A549 (cell line): ENCODE measurements around the gene DMAC2L. TPM values are rescaled to one million over a fixed set of nuclear protein-coding genes. Genes with fewer than 3 reads are reported as not detected.

ENCODE experiments used
- ATAC-seq, 2 experiments: fragments of 200-7000 bp in 1 of 2; fragments of >200 bp in 1 of 2; cut with Nextera tagmentation in 1 of 2; cut with Tn5 transposase in 1 of 2; 3 replicates each; pipeline versions ENCODE4 v1.8.0 to v1.9.1; 2018 to 2020; ENCODE audit warnings: mild to moderate bottlenecking in 1 of 2, moderate library complexity in 1 of 2
- CTCF ChIA-PET: fragments of 300-600 bp; sonication (Branson Sonifier 250); formaldehyde crosslinking; extraction: SDS; loops from one replicate; lab custom pipeline; 2021; ENCODE audit warnings: antibody characterized with exemption, inconsistent platforms; lab: Yijun Ruan, JAX
- POLR2A ChIA-PET: fragments of 350-600 bp; formaldehyde crosslinking; extraction: SDS; loops from one replicate; lab custom pipeline; 2021; ENCODE audit warnings: antibody characterized with exemption, inconsistent platforms; lab: Yijun Ruan, JAX
- DNase-seq, 2 experiments: peaks; one replicate each; pipeline versions ENCODE4 v3.0.0 to v3.0.0-alpha.2; 2011 to 2016; ENCODE audit warnings: low read depth in 1 of 2, low spot score in 1 of 2
- FAIRE-seq: peaks from 2 replicates; lab custom pipeline; 2011; peaks lifted over from hg19 to GRCh38; lab: Jason Lieb, UNC
- H3K27ac ChIP-seq, 2 experiments: fragments of >200 bp; sonication (Bioruptor Twin); formaldehyde crosslinking; 3 replicates each; pipeline ENCODE4 v1.5.1; 2016 to 2017
- H3K4me1 ChIP-seq: fragments of >200 bp; sonication (Bioruptor Twin); formaldehyde crosslinking; 3 replicates; pipeline ENCODE4 v1.6.1; 2016
- H3K4me2 ChIP-seq: fragments of >200 bp; sonication (Bioruptor Twin); formaldehyde crosslinking; 3 replicates; pipeline ENCODE4 v1.6.1; 2016
- H3K4me3 ChIP-seq: fragments of >200 bp; sonication (Bioruptor Twin); formaldehyde crosslinking; 3 replicates; pipeline ENCODE4 v1.5.1; 2016
- H3K9me3 ChIP-seq: fragments of >200 bp; sonication (Bioruptor Twin); formaldehyde crosslinking; 3 replicates; pipeline ENCODE4 v1.6.1; 2016
- BCL3 ChIP-seq: fragments of >200 bp; sonication (Bioruptor Twin); formaldehyde crosslinking; IDR thresholded peaks from 3 replicates; pipeline ENCODE4 v1.6.1; 2016
- BHLHE40 ChIP-seq: IDR thresholded peaks from 2 replicates; pipeline ENCODE4 v1.6.1; 2012; ENCODE audit warnings: low read depth, low read length, inconsistent platforms
- CBX2 ChIP-seq: fragments of 200-600 bp; sonication (generic); IDR thresholded peaks from 2 replicates; pipeline ENCODE4 v1.6.1; 2016; ENCODE audit warnings: low read depth, mild to moderate bottlenecking, borderline replicate concordance
- CBX8 ChIP-seq: fragments of 200-600 bp; sonication (generic); IDR thresholded peaks from 2 replicates; pipeline ENCODE4 v1.6.1; 2016
- E2F6 ChIP-seq: IDR thresholded peaks from 2 replicates; pipeline ENCODE4 v1.6.1; 2012; ENCODE audit warnings: low read depth, borderline replicate concordance
- EP300 ChIP-seq, 2 experiments: fragments of >200 bp; sonication (Bioruptor Twin); formaldehyde crosslinking; IDR thresholded peaks; 2 replicates in 1 of 2; 3 replicates in 1 of 2; pipeline ENCODE4 v1.6.1; 2016 to 2017
- FOSL2 ChIP-seq, 2 experiments: fragments of 450-650 bp in 1 of 2; fragments of >200 bp in 1 of 2; sonication (Bioruptor Twin) in 1 of 2; formaldehyde crosslinking; IDR thresholded peaks; 2 replicates each; pipeline versions ENCODE4 v1.5.0 to v1.6.1; 2016 to 2020; ENCODE audit warnings: mild to moderate bottlenecking in 1 of 2, moderate library complexity in 1 of 2
- FOXS1 ChIP-seq: fragments of 250-450 bp; sonication (Bioruptor Pico); IDR thresholded peaks from 2 replicates; pipeline ENCODE4 v1.5.0; 2020; ENCODE audit warnings: mild to moderate bottlenecking, moderate library complexity
- GATA3 ChIP-seq: IDR thresholded peaks from 2 replicates; pipeline ENCODE4 v1.6.1; 2012; ENCODE audit warnings: borderline replicate concordance
- HOXA7 ChIP-seq: fragments of 250-450 bp; sonication (Bioruptor Pico); IDR thresholded peaks from 2 replicates; pipeline ENCODE4 v1.5.0; 2020; ENCODE audit warnings: mild to moderate bottlenecking, moderate library complexity
- HOXB13 ChIP-seq: fragments of 250-450 bp; sonication (Bioruptor Pico); IDR thresholded peaks from 2 replicates; pipeline ENCODE4 v1.5.0; 2020; ENCODE audit warnings: low read depth, mild to moderate bottlenecking, moderate library complexity
- MAFK ChIP-seq: fragments of 450-650 bp; IDR thresholded peaks from 2 replicates; pipeline ENCODE4 v1.6.1; 2014; ENCODE audit not compliant: partially characterized antibody
- NFE2L2 ChIP-seq: fragments of 150-350 bp; conservative IDR thresholded peaks from 2 replicates; pipeline ENCODE4 v1.6.1; 2014; ENCODE audit warnings: low read length
- NR3C1 ChIP-seq: fragments of >200 bp; sonication (Bioruptor Twin); formaldehyde crosslinking; IDR thresholded peaks from 3 replicates; pipeline ENCODE4 v1.6.1; 2017
- PHF8 ChIP-seq: fragments of 200-600 bp; sonication (generic); IDR thresholded peaks from 2 replicates; pipeline ENCODE4 v1.6.1; 2016; ENCODE audit warnings: low read depth, mild to moderate bottlenecking, antibody characterized with exemption, moderate library complexity, borderline replicate concordance
- POLR2A ChIP-seq: IDR thresholded peaks from 2 replicates; pipeline ENCODE4 v1.6.1; 2012; ENCODE audit warnings: mild to moderate bottlenecking, low read length
- POLR2AphosphoS2 ChIP-seq: conservative IDR thresholded peaks from 2 replicates; pipeline ENCODE4 v1.6.1; 2012; ENCODE audit warnings: low read length, improper control_type of control experiment, inconsistent platforms
- RAD21 ChIP-seq, 2 experiments: fragments of >200 bp in 1 of 2; sonication (Bioruptor Twin) in 1 of 2; formaldehyde crosslinking in 1 of 2; IDR thresholded peaks in 1 of 2; conservative IDR thresholded peaks in 1 of 2; 2 replicates in 1 of 2; 3 replicates in 1 of 2; pipeline ENCODE4 v1.6.1; 2012 to 2018; ENCODE audit warnings: inconsistent platforms in 1 of 2
- RARB ChIP-seq: fragments of 250-450 bp; sonication (Bioruptor Pico); IDR thresholded peaks from 2 replicates; pipeline ENCODE4 v1.8.0; 2021; ENCODE audit warnings: mild to moderate bottlenecking, moderate library complexity
- TFCP2L1 ChIP-seq: fragments of 250-450 bp; sonication (Bioruptor Pico); IDR thresholded peaks from 2 replicates; pipeline ENCODE4 v1.5.0; 2021; ENCODE audit warnings: mild to moderate bottlenecking
- TP53 ChIP-seq: fragments of 250-450 bp; sonication (Bioruptor Pico); IDR thresholded peaks from 2 replicates; pipeline ENCODE4 v1.5.0; 2021; ENCODE audit warnings: mild to moderate bottlenecking, moderate library complexity
- ZC3H11A ChIP-seq: fragments of 450-650 bp; IDR thresholded peaks from 2 replicates; pipeline ENCODE4 v1.6.1; 2014; ENCODE audit warnings: antibody characterized with exemption, mild to moderate bottlenecking
- ZNF302 ChIP-seq: fragments of 250-450 bp; sonication (Bioruptor Pico); IDR thresholded peaks from 2 replicates; pipeline ENCODE4 v1.9.0; 2021; ENCODE audit warnings: inconsistent platforms, mild to moderate bottlenecking, moderate library complexity
- WGBS: methylation state at CpG from one replicate; pipeline ENCODE4 v1.1.6; 2017; ENCODE audit errors: missing lambda C conversion rate; 5-methylcytosine and 5-hydroxymethylcytosine counted together
- polyA plus RNA-seq, 4 experiments: library from polyadenylated mRNA; depleted of rRNA in 3 of 4; stranded (reverse); fragments of >200 nt; fragmentation: RNase III in 1 of 4; extraction: RNeasy Plus Mini Kit Qiagen cat#74134 plus additional on column Dnase treatment in 1 of 4; gene quantifications; 2 replicates in 3 of 4; 3 replicates in 1 of 4; pipeline ENCODE4 v1.2.3, GENCODE V29; 2011 to 2017
- TF ChIP-seq, protein P1 (sequence below): fragments of 450-650 bp; IDR thresholded peaks from 2 replicates; pipeline ENCODE4 v1.6.1; 2014; ENCODE audit warnings: antibody characterized with exemption
- TF ChIP-seq, protein P2 (sequence below): fragments of 200-600 bp; sonication (generic); IDR thresholded peaks from 2 replicates; pipeline ENCODE4 v1.6.1; 2016; ENCODE audit warnings: antibody characterized with exemption, mild to moderate bottlenecking, moderate library complexity

Gene DMAC2L
- polyA plus RNA-seq, 2 of the 4 experiments (the other 2 are of a cell fraction), result 14.0 to 24.6 TPM

DNA sequence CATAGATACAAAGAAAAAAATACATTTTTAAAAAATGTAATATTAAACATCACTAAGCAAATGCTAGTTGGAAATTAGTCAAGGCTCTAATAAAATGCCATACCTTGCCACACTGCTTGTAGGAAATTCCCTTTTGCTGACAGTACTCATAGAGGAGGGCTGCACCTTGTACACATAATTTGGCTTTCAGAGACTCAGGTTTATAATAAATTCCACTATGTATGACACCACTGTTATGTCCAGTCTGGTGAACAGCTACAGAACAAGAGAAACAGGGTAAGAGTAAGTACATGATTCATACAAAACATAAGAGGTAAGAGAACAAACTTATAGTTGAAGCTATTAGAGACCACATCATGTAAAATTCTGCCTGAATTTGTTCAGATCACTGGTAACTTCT is 10.2 kb upstream of the DMAC2L start:
- DNase-seq (no peak), FAIRE-seq (no peak), ATAC-seq (no peak)
- no peaks in the 10 kb centered on the region for H3K4me1 ChIP-seq
- no peak overlapping the region for H3K27ac ChIP-seq
- CTCF ChIA-PET, result interaction anchor here (2.3 kb wide), 1 partner anchor 9 kb away, joined by 6 read pairs; no protein-coding TSS in a partner anchor
- H3K4me2 ChIP-seq, result no peak overlapping the region
- no peaks in the 10 kb centered on the region for H3K9me3 ChIP-seq
- POLR2A ChIA-PET, result interaction anchor here (1.0 kb wide), 1 partner anchor 10 kb away, joined by 7 read pairs; the partner anchor contains the start of genes DMAC2L and L2HGDH
- TF ChIP-seq, protein P1, sequence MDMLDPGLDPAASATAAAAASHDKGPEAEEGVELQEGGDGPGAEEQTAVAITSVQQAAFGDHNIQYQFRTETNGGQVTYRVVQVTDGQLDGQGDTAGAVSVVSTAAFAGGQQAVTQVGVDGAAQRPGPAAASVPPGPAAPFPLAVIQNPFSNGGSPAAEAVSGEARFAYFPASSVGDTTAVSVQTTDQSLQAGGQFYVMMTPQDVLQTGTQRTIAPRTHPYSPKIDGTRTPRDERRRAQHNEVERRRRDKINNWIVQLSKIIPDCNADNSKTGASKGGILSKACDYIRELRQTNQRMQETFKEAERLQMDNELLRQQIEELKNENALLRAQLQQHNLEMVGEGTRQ, result no peak
- TF ChIP-seq HOXA7 (CRISPR knock-in tag) (no peak), HOXB13 (no peak), CBX8 (no peak), BCL3 (no peak), POLR2A (no peak), FOSL2 (IDR thresholded peaks at IDR 0.05) (no peak), FOSL2 (CRISPR knock-in tag; IDR thresholded peaks at IDR 0.05) (no peak), GATA3 (no peak), BHLHE40 (no peak), ZC3H11A (no peak), FOXS1 (CRISPR knock-in tag) (no peak), NFE2L2 (no peak), E2F6 (no peak), PHF8 (no peak), CBX2 (no peak), POLR2AphosphoS2 (no peak), TP53 (CRISPR knock-in tag) (no peak), ZNF302 (no peak), MAFK (no peak)
- H3K4me3 ChIP-seq, result no peak overlapping the region

GRCh38 chr14:50303744-50304471 is 8.2 kb upstream of the DMAC2L start:
- H3K4me2 ChIP-seq, result no peak overlapping the region
- FAIRE-seq, result no peak
- no peak overlapping the region for H3K27ac ChIP-seq
- WGBS, result 89% methylated on average over 8 of the region's 8 CpGs
- TF ChIP-seq MAFK (peak; percentile 36), TFCP2L1 (no peak), NR3C1 (no peak), RARB (CRISPR knock-in tag) (no peak), EP300 (IDR thresholded peaks at IDR 0.05) (no peak), RAD21 (conservative IDR thresholded peaks at IDR 0.05 in 1 of 2, IDR thresholded peaks at IDR 0.05 in 1 of 2) (no peak)
- TF ChIP-seq, protein P2, sequence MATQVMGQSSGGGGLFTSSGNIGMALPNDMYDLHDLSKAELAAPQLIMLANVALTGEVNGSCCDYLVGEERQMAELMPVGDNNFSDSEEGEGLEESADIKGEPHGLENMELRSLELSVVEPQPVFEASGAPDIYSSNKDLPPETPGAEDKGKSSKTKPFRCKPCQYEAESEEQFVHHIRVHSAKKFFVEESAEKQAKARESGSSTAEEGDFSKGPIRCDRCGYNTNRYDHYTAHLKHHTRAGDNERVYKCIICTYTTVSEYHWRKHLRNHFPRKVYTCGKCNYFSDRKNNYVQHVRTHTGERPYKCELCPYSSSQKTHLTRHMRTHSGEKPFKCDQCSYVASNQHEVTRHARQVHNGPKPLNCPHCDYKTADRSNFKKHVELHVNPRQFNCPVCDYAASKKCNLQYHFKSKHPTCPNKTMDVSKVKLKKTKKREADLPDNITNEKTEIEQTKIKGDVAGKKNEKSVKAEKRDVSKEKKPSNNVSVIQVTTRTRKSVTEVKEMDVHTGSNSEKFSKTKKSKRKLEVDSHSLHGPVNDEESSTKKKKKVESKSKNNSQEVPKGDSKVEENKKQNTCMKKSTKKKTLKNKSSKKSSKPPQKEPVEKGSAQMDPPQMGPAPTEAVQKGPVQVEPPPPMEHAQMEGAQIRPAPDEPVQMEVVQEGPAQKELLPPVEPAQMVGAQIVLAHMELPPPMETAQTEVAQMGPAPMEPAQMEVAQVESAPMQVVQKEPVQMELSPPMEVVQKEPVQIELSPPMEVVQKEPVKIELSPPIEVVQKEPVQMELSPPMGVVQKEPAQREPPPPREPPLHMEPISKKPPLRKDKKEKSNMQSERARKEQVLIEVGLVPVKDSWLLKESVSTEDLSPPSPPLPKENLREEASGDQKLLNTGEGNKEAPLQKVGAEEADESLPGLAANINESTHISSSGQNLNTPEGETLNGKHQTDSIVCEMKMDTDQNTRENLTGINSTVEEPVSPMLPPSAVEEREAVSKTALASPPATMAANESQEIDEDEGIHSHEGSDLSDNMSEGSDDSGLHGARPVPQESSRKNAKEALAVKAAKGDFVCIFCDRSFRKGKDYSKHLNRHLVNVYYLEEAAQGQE, result no peak
- H3K4me1 ChIP-seq, result peaks cover 11% of the 10 kb centered on the region
- ChIA-PET POLR2A (no interaction called here), CTCF (no interaction called here)
- no peak overlapping the region for H3K4me3 ChIP-seq
- no peak for DNase-seq
- H3K9me3 ChIP-seq, result no peaks in the 10 kb centered on the region
- ATAC-seq, result no peak
